Progenitor cell of endocrine pancreas (in vitro differentiated cells): ENCODE measurements around the gene CACNG7. TPM values are rescaled to one million over a fixed set of nuclear protein-coding genes. Genes with fewer than 3 reads are reported as not detected.

Experiments used
- DNase-seq: peaks from one replicate; pipeline ENCODE4 v3.0.0; 2021; ENCODE audit warnings: low spot score; ENCODE audit not compliant: unreplicated experiment
- H3K27ac Mint-ChIP-seq: 2 replicates; pipeline ENCODE4 v1.8.0; 2021; ENCODE audit warnings: mild to moderate bottlenecking, moderate library complexity, mixed read lengths
- H3K27me3 Mint-ChIP-seq: 2 replicates; pipeline ENCODE4 v1.8.0; 2021; ENCODE audit warnings: mixed read lengths
- H3K36me3 Mint-ChIP-seq: 2 replicates; pipeline ENCODE4 v1.8.0; 2022; ENCODE audit warnings: mixed read lengths; ENCODE audit not compliant: insufficient read depth
- H3K4me1 Mint-ChIP-seq: 2 replicates; pipeline ENCODE4 v1.8.0; 2021; ENCODE audit warnings: low read depth, mixed read lengths
- H3K4me3 Mint-ChIP-seq: 2 replicates; pipeline ENCODE4 v1.8.0; 2021; ENCODE audit warnings: low read depth, mild to moderate bottlenecking, moderate library complexity, mixed read lengths
- H3K9me3 Mint-ChIP-seq: 2 replicates; pipeline ENCODE4 v1.8.0; 2021; ENCODE audit warnings: low read depth, mixed read lengths
- total RNA-seq: library from RNA; stranded (reverse); gene quantifications from 2 replicates; pipeline ENCODE4 v1.2.1, GENCODE V29; 2021
- TF ChIP-seq, protein P1 (sequence below): fragments of 200-600 bp; sonication (generic); IDR thresholded peaks from one replicate; pipeline ENCODE4 v1.5.0; 2021; ENCODE audit warnings: antibody characterized with exemption, mild to moderate bottlenecking; ENCODE audit not compliant: unreplicated experiment

CACNG7 gene
- total RNA-seq, 1 donor from 2014 or later, result not detected

DNA sequence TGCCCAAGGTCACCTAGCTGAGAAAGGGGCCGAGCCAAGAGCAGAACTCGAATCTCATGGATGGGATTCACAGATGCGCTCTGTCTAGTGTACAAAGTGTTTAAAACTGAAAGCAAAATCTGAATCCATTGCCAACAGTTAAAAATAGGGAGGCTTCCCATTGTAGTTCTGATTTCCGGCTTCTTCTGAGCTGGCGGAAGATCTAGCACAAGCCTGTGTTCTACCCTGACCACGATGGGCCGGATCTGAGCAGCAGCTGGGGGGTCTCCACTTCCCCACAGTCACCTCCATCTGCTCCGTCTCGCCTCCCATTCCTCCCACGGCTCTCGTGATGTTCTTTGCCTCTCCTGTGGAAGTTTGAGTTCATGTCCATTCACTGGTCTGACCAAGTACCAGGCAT lies 56.0 kb downstream of the CACNG7 start:
- peaks cover 65% of the 10 kb centered on the region for H3K27me3 Mint-ChIP-seq
- no peak overlapping the region for H3K4me3 Mint-ChIP-seq
- H3K4me1 Mint-ChIP-seq, result no peaks in the 10 kb centered on the region
- H3K9me3 Mint-ChIP-seq, result no peaks in the 10 kb centered on the region
- no peaks in the 10 kb centered on the region for H3K36me3 Mint-ChIP-seq
- DNase-seq, result no peak
- H3K27ac Mint-ChIP-seq, result no peak overlapping the region
- TF ChIP-seq, protein P1, sequence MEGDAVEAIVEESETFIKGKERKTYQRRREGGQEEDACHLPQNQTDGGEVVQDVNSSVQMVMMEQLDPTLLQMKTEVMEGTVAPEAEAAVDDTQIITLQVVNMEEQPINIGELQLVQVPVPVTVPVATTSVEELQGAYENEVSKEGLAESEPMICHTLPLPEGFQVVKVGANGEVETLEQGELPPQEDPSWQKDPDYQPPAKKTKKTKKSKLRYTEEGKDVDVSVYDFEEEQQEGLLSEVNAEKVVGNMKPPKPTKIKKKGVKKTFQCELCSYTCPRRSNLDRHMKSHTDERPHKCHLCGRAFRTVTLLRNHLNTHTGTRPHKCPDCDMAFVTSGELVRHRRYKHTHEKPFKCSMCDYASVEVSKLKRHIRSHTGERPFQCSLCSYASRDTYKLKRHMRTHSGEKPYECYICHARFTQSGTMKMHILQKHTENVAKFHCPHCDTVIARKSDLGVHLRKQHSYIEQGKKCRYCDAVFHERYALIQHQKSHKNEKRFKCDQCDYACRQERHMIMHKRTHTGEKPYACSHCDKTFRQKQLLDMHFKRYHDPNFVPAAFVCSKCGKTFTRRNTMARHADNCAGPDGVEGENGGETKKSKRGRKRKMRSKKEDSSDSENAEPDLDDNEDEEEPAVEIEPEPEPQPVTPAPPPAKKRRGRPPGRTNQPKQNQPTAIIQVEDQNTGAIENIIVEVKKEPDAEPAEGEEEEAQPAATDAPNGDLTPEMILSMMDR, result no peak

DNA sequence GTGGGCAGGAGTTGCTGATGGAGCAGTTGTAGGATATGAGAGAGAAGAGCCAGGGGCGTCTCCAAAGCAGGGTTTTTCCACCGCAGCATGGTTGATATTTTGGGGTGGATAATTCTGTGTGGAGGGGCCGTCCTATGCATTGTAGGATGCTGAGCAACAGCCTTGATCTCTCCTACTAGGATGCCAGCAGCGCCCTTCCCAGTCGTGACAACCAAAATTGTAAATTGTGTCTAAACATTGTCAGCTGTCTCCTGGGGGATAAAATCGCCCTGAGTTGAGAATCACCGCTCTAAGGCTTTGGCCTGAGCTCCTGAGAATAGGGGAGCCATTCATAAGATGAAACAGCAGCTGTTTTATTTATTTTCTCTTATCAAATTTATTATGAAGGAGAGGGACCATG lies 57.9 kb downstream of the CACNG7 start:
- Mint-ChIP-seq H3K4me1 (no peaks in the 10 kb centered on the region), H3K27me3 (peaks cover 49% of the 10 kb centered on the region), H3K4me3 (no peak overlapping the region), H3K36me3 (no peaks in the 10 kb centered on the region), H3K9me3 (no peaks in the 10 kb centered on the region), H3K27ac (no peak overlapping the region)
- TF ChIP-seq, protein P1, result no peak
- DNase-seq, result no peak

DNA sequence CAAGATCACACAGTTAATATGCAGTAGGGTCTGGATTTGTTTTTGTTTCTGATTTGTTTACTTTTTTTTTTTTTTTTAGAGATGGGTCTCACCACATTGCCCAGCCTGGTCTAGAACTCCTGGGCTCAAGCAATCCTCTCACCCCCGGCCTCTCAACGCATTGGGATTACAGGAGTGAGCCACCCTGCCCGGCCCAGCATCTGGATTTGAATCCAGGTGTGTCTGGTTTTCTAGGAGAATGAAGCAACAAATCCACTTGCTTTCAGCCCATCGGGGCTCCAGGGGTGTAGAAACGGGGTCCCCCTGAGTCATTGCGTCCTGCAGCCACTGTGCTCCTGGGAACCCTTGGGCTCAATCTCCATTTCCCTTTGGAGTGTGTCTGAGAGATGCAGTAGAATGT lies 60.3 kb downstream of the CACNG7 start:
- no peak for DNase-seq

DNA sequence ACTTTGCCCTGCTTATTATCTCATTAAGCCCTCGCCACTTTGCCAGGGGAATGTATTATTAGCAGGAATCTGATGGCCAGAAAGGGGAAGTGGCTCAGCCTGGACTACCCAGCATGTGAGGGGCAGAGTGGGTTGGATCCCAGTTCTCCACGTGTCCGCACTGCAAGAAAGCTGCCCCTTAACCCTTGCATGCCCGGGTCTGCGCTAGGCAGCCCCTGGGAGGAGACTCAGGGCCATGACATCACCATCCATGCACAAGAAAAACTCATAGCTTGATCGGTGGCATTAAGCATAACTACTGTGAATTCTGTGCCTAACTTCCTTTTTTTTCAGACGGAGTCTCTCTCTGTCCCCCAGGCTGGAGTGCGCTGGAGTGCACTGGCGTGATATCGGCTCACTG lies 62.6 kb downstream of the CACNG7 start:
- no peaks in the 10 kb centered on the region for H3K4me1 Mint-ChIP-seq
- H3K36me3 Mint-ChIP-seq, result no peaks in the 10 kb centered on the region
- no peaks in the 10 kb centered on the region for H3K9me3 Mint-ChIP-seq
- peaks cover 37% of the 10 kb centered on the region for H3K27me3 Mint-ChIP-seq
- no peak overlapping the region for H3K27ac Mint-ChIP-seq
- TF ChIP-seq, protein P1, result no peak
- DNase-seq, result no peak
- no peak overlapping the region for H3K4me3 Mint-ChIP-seq

More for the DNA sequence above, 60.3 kb downstream of the CACNG7 start:
- TF ChIP-seq, protein P1, result no peak
- Mint-ChIP-seq H3K9me3 (no peaks in the 10 kb centered on the region), H3K4me3 (no peak overlapping the region), H3K4me1 (no peaks in the 10 kb centered on the region), H3K27me3 (peaks cover 48% of the 10 kb centered on the region), H3K27ac (no peak overlapping the region), H3K36me3 (no peaks in the 10 kb centered on the region)

DNA sequence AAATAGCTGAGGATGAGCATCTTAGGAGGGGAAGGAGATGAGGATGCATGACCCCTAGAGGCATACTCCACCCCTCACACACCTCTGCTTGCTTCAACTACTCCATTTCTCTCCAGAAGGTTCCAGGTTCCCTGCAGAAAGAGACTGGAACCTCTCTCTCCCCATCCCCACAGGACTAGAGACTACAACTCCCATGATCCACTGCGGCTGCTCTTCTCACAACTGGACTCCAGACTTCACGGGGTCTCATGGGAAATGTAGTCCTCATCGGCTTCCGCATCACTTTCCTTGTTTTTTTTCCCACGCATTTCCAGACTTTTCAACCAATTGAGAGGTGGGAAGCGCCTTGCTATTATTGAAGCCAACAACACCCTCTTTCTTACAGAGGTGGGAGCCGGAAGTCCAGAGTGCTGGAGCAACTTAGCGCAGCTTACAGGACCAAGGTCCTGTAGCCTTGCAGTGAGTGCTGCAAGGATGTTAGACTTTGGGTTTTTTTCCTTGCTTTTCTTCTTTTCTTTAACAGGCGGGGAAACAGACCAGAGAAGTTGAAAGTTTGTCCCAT lies 68.4 kb downstream of the CACNG7 start:
- Mint-ChIP-seq H3K9me3 (peaks cover 3% of the 10 kb centered on the region), H3K27ac (no peak overlapping the region), H3K36me3 (no peaks in the 10 kb centered on the region), H3K4me1 (peaks cover 12% of the 10 kb centered on the region), H3K4me3 (peak overlapping the region; percentile 54), H3K27me3 (peaks cover 62% of the 10 kb centered on the region)
- TF ChIP-seq, protein P1, result no peak
- peak; percentile 55 for DNase-seq
